HG03520 (cell line): ENCODE data around the gene SLC41A1.

Experiments used
- ATAC-seq: cut with Tn5 transposase; IDR thresholded peaks from one replicate; pipeline ENCODE4 v1.9.1; 2021; ENCODE audit warnings: mild to moderate bottlenecking, moderate library complexity; ENCODE audit not compliant: unreplicated experiment

SLC41A1 gene

GRCh38 chr1:205763980-205764379 is 49.0 kb downstream of the SLC41A1 start:
- ATAC-seq, result no peak

GRCh38 chr1:205760606-205761005 is 52.4 kb downstream of the SLC41A1 start:
- ATAC-seq, result no peak

- ATAC-seq, result no peak
Measured at GRCh38 chr1:205756552-205756951, 56.4 kb downstream of the SLC41A1 start.

- no peak for ATAC-seq
Measured at GRCh38 chr1:205754857-205755256, 58.1 kb downstream of the SLC41A1 start.

GRCh38 chr1:205751036-205751651 is 61.9 kb downstream of the SLC41A1 start:
- no peak for ATAC-seq

GRCh38 chr1:205750138-205751035 is 62.6 kb downstream of the SLC41A1 start, which contains the start of gene NUCKS1:
NUCKS1 (minus strand) TSS chr1:205750182; CDS start chr1:205749973, 209 bp downstream.
- ATAC-seq, result peak; percentile 74

- peak; percentile 77 for ATAC-seq
Measured at GRCh38 chr1:205749234-205750137, 63.5 kb downstream of the SLC41A1 start.

GRCh38 chr1:205748403-205749233 is 64.4 kb downstream of the SLC41A1 start:
- ATAC-seq, result peak; percentile 7

GRCh38 chr1:205746757-205747412 is 66.1 kb downstream of the SLC41A1 start:
- no peak for ATAC-seq

- no peak for ATAC-seq
Measured at GRCh38 chr1:205744403-205744802, 68.6 kb downstream of the SLC41A1 start.

- ATAC-seq, result no peak
Measured at GRCh38 chr1:205743977-205744376, 69.0 kb downstream of the SLC41A1 start.

- no peak for ATAC-seq
Measured at GRCh38 chr1:205741681-205742080, 71.3 kb downstream of the SLC41A1 start.

- ATAC-seq, result no peak
Measured at GRCh38 chr1:205739348-205740160, 73.4 kb downstream of the SLC41A1 start.
